HepG2 (cell line): ENCODE data around the gene C19orf73. TPM values are rescaled to one million over a fixed set of nuclear protein-coding genes. Genes with fewer than 3 reads are reported as not detected.

ENCODE experiments used
- ATAC-seq: fragments of 200-7000 bp; cut with Tn5 transposase; 3 replicates; pipeline ENCODE4 v1.9.1; 2020; ENCODE audit warnings: mild to moderate bottlenecking, moderate library complexity
- BruUV-seq: library from RNA; stranded (reverse); fragments of 400-500 nt; replicated peaks from 2 replicates; lab custom pipeline; 2021; lab: Mats Ljungman, UMichigan
- CTCF ChIA-PET: fragments of 300-600 bp; formaldehyde crosslinking; extraction: SDS; loops from one replicate; lab custom pipeline; 2021; ENCODE audit warnings: low total read pairs, inconsistent platforms, low intra/inter-chr PET ratio; lab: Yijun Ruan, JAX
- POLR2A ChIA-PET: fragments of 350-600 bp; sonication (Branson Sonifier 250); formaldehyde crosslinking; loops from one replicate; lab custom pipeline; 2020; ENCODE audit warnings: antibody characterized with exemption, inconsistent platforms; lab: Yijun Ruan, JAX
- DNase-seq: peaks from one replicate; pipeline ENCODE4 v3.0.0-alpha.2; 2015; ENCODE audit warnings: low spot score
- FAIRE-seq: peaks from 3 replicates; lab custom pipeline; 2011; peaks lifted over from hg19 to GRCh38; lab: Jason Lieb, UNC
- H2AFZ ChIP-seq: one replicate; pipeline ENCODE4 v1.6.1; 2011; ENCODE audit warnings: low read length, inconsistent platforms
- H3K27ac ChIP-seq: fragments of 300-600 bp; 3 replicates; pipeline ENCODE4 v1.8.0; 2011; ENCODE audit warnings: mixed run types, mild to moderate bottlenecking, mixed read lengths, low read length, inconsistent platforms; ENCODE audit not compliant: insufficient read depth; ENCODE audit errors: extremely low read length
- H3K27me3 ChIP-seq, 2 experiments: fragments of 200-600 bp in 1 of 2; 2 replicates in 1 of 2; 3 replicates in 1 of 2; pipeline versions ENCODE4 v1.6.0 to v1.8.0; 2011; ENCODE audit warnings: low read length in 2 of 2, mild to moderate bottlenecking in 2 of 2, moderate library complexity in 2 of 2, inconsistent platforms in 1 of 2; ENCODE audit not compliant: insufficient read depth in 2 of 2, control insufficient read depth in 1 of 2
- H3K36me3 ChIP-seq, 2 experiments: fragments of 200-600 bp in 1 of 2; replicated peaks in 1 of 2; 2 replicates in 1 of 2; 3 replicates in 1 of 2; pipeline versions ENCODE4 v1.5.1 to v1.8.0; 2011; ENCODE audit warnings: low read length in 2 of 2, inconsistent platforms in 1 of 2; ENCODE audit not compliant: insufficient read depth in 2 of 2, control insufficient read depth in 1 of 2
- H3K4me1 ChIP-seq: 2 replicates; pipeline ENCODE4 v1.5.1; 2012; ENCODE audit warnings: low read length, inconsistent platforms; ENCODE audit not compliant: insufficient read depth
- H3K4me2 ChIP-seq: 2 replicates; pipeline ENCODE4 v1.6.0; 2011; ENCODE audit warnings: low read depth, low read length, inconsistent platforms
- H3K4me3 ChIP-seq, 3 experiments: fragments of 200-600 bp in 1 of 3; sonication (generic), shearing (Covaris generic) in 1 of 3; replicated peaks in 1 of 3; 2 replicates each; pipeline ENCODE4 v1.5.1; 2011 to 2016; ENCODE audit warnings: low read length in 3 of 3, inconsistent platforms in 2 of 3, low read depth in 2 of 3, mild to moderate bottlenecking in 2 of 3, control low read depth in 1 of 3, mixed read lengths in 1 of 3; ENCODE audit not compliant: insufficient read depth in 1 of 3
- H3K79me2 ChIP-seq: one replicate; pipeline ENCODE4 v1.6.1; 2011; ENCODE audit warnings: low read length, inconsistent platforms; ENCODE audit not compliant: insufficient read depth
- H3K9ac ChIP-seq: 2 replicates; pipeline ENCODE4 v1.6.0; 2011; ENCODE audit warnings: mild to moderate bottlenecking, low read depth, low read length, inconsistent platforms; ENCODE audit not compliant: insufficient read depth
- H3K9me3 ChIP-seq: 2 replicates; pipeline ENCODE4 v1.5.1; 2012; ENCODE audit warnings: mild to moderate bottlenecking, low read length
- H4K20me1 ChIP-seq: 2 replicates; pipeline ENCODE4 v1.6.0; 2011; ENCODE audit warnings: inconsistent platforms, mild to moderate bottlenecking, low read length, moderate library complexity; ENCODE audit not compliant: insufficient read depth
- E2F2 ChIP-seq: sonication (generic); formaldehyde crosslinking; IDR thresholded peaks from 2 replicates; pipeline ENCODE4 v1.4.0; 2020; ENCODE audit warnings: missing genetic modification reagents, borderline replicate concordance
- RBFOX2 ChIP-seq: fragments of 200-400 bp; formaldehyde crosslinking; IDR thresholded peaks from 2 replicates; pipeline ENCODE4 v1.6.1; 2017; ENCODE audit warnings: low read depth, mild to moderate bottlenecking, low read length
- ZNF121 ChIP-seq: sonication (generic); formaldehyde crosslinking; IDR thresholded peaks from 2 replicates; pipeline ENCODE4 v1.5.0; 2020; ENCODE audit warnings: mild to moderate bottlenecking, missing genetic modification reagents
- ZNF296 ChIP-seq: sonication (generic); formaldehyde crosslinking; conservative IDR thresholded peaks from 2 replicates; pipeline ENCODE4 v1.5.0; 2020; ENCODE audit warnings: mild to moderate bottlenecking, missing genetic modification reagents
- WGBS: methylation state at CpG from one replicate; pipeline ENCODE4 v1.1.6; 2017; ENCODE audit warnings: low lambda C conversion rate; 5-methylcytosine and 5-hydroxymethylcytosine counted together
- in situ Hi-C: cut with HindIII; loops from 2 replicates; pipeline ENCODE4 v1.10.0; 2017; ENCODE audit warnings: low pct_unique_long_range_greater_than_20kb; ENCODE audit not compliant: extremely low pct_ligation_motif_present
- intact Hi-C: fragments of 100-400 bp; cut with micrococcal nuclease; formaldehyde crosslinking; loops from one replicate; pipeline ENCODE4 v1.10.0; 2022; ENCODE audit not compliant: unreplicated experiment
- polyA plus RNA-seq, 8 experiments: library from polyadenylated mRNA; depleted of rRNA in 3 of 8; stranded (reverse) in 7 of 8; unstranded in 1 of 8; fragments of >200 nt; fragmentation: Illumina TruSeq in 4 of 8; extraction: Trizol in 4 of 8; gene quantifications; 2 replicates each; pipeline versions ENCODE4 v1.2.1 to v1.2.3, GENCODE V29; 2011 to 2016; ENCODE audit warnings: low read depth in 4 of 8, missing spikeins in 1 of 8, mixed read lengths in 1 of 8; ENCODE audit not compliant: insufficient read depth in 1 of 8
- total RNA-seq, 5 experiments: library from RNA; depleted of rRNA; stranded (reverse); fragments of >200 nt; fragmentation: Illumina TruSeq; extraction: Trizol; gene quantifications; 2 replicates each; pipeline ENCODE4 v1.2.3, GENCODE V29; 2016; ENCODE audit warnings: low read depth in 1 of 5

C19orf73 gene
- total and polyA plus RNA-seq, 2 of the 13 experiments (the other 11 are each of a cell fraction or from before 2014, with no cell fraction given) = 1.4 to 1.5 TPM

- Histone ChIP-seq H3K9me3 (no peaks in the 10 kb centered on the region), H3K27ac (no peak overlapping the region), H3K4me1 (peaks cover 13% of the 10 kb centered on the region), H3K9ac (no peak overlapping the region), H3K79me2 (peaks cover 36% of the 10 kb centered on the region), H3K27me3 (no peaks in the 10 kb centered on the region), H4K20me1 (peaks cover 34% of the 10 kb centered on the region), H3K36me3 (peaks cover 34 to 75% of the 10 kb centered on the region in 2 experiments), H3K4me3 (no peak overlapping the region), H3K4me2 (no peak overlapping the region), H2AFZ (no peak overlapping the region)
- BruUV-seq = no TSS peak
- ATAC-seq (no peak), DNase-seq (no peak), FAIRE-seq (no peak)
- POLR2A ChIA-PET = no interaction called here
- TF ChIP-seq ZNF296 (CRISPR knock-in tag) = no peak
- TF ChIP-seq ZNF121 (CRISPR knock-in tag) = peak; percentile 79
- intact Hi-C loops (no loop called here), in situ Hi-C loops (loop anchor here (10.0 kb wide), 1 partner anchor 102 kb away; no protein-coding TSS in a partner anchor)
- CTCF ChIA-PET = no interaction called here
- 95% methylated on average over 6 of the region's 6 CpGs for WGBS
Observed at GRCh38 chr19:49092686-49093085, 26.3 kb downstream of the C19orf73 start.

- WGBS = 98% methylated on average over 16 of the region's 17 CpGs
- Histone ChIP-seq H3K4me1 (peaks cover 25% of the 10 kb centered on the region), H4K20me1 (peaks cover 38% of the 10 kb centered on the region), H3K79me2 (peaks cover 47% of the 10 kb centered on the region), H3K9ac (no peak overlapping the region), H2AFZ (no peak overlapping the region), H3K27me3 (no peaks in the 10 kb centered on the region; a peak in 1 of 5 replicates), H3K36me3 (peaks cover 38 to 67% of the 10 kb centered on the region in 2 experiments), H3K27ac (no peak overlapping the region), H3K4me2 (no peak overlapping the region), H3K4me3 (no peak overlapping the region), H3K9me3 (no peaks in the 10 kb centered on the region)
- POLR2A ChIA-PET = no interaction called here
- ATAC-seq = no peak
- CTCF ChIA-PET = no interaction called here
- intact Hi-C loops = no loop called here
- BruUV-seq = no TSS peak
- no peak for FAIRE-seq
- in situ Hi-C loops = loop anchor here (10.0 kb wide), 1 partner anchor 103 kb away; no protein-coding TSS in a partner anchor
- TF ChIP-seq RBFOX2 (peak; percentile 51; the same call in 1 of the 2 replicates), E2F2 (CRISPR knock-in tag) (no peak)
- DNase-seq = no peak
Observed at GRCh38 chr19:49091391-49092038, 27.4 kb downstream of the C19orf73 start.
